CD4-positive, alpha-beta memory T cell (primary cell): ENCODE results near the gene RPS6KA5. TPM values are rescaled to one million over a fixed set of nuclear protein-coding genes. Genes with fewer than 3 reads are reported as not detected.

Experiments used
- CTCF ChIA-PET: fragments of 350-600 bp; sonication (Branson Sonifier 250); formaldehyde crosslinking; loops from one replicate; lab custom pipeline; 2021; ENCODE audit warnings: inconsistent platforms; ENCODE audit not compliant: partially characterized antibody; lab: Charles Lee
- POLR2A ChIA-PET: fragments of 350-600 bp; sonication (Branson Sonifier 250); formaldehyde crosslinking; loops from one replicate; lab custom pipeline; 2021; ENCODE audit not compliant: partially characterized antibody; lab: Charles Lee
- DNase-seq, 5 donors: peaks; one replicate each; pipeline versions ENCODE4 v3.0.0 to v3.0.0-alpha.2; 2020 to 2022; ENCODE audit warnings: mixed read lengths in 1 of 5
- H3K27ac ChIP-seq: one replicate; pipeline ENCODE4 v1.7.0; 2013; ENCODE audit warnings: low read depth, low read length
- H3K27me3 ChIP-seq: 2 replicates; pipeline ENCODE4 v1.7.0; 2013; ENCODE audit warnings: mild to moderate bottlenecking, low read length, moderate library complexity; ENCODE audit not compliant: insufficient read depth
- H3K36me3 ChIP-seq: 2 replicates; pipeline ENCODE4 v1.7.0; 2013; ENCODE audit warnings: mild to moderate bottlenecking, low read length, moderate library complexity; ENCODE audit not compliant: insufficient read depth
- H3K4me1 ChIP-seq: 2 replicates; pipeline ENCODE4 v1.7.0; 2013; ENCODE audit warnings: mild to moderate bottlenecking, low read length, moderate library complexity; ENCODE audit not compliant: insufficient read depth
- H3K4me3 ChIP-seq, 2 donors: one replicate each; pipeline ENCODE4 v1.7.0; 2013; ENCODE audit warnings: low read length in 2 of 2, mild to moderate bottlenecking in 1 of 2
- H3K9me3 ChIP-seq, 2 donors: one replicate each; pipeline ENCODE4 v1.7.0; 2013; ENCODE audit warnings: low read length in 2 of 2, control low read depth in 1 of 2; ENCODE audit not compliant: control insufficient read depth in 1 of 2
- H3K27ac Mint-ChIP-seq, 7 donors: one replicate each; pipeline ENCODE4 v1.8.0; 2020 to 2021; ENCODE audit warnings: mixed read lengths in 7 of 7, mild to moderate bottlenecking in 6 of 7, inconsistent platforms in 3 of 7, moderate library complexity in 3 of 7
- H3K27me3 Mint-ChIP-seq, 2 donors: one replicate each; pipeline ENCODE4 v1.8.0; 2020 to 2021; ENCODE audit warnings: mixed read lengths in 2 of 2
- H3K36me3 Mint-ChIP-seq, 2 donors: one replicate each; pipeline ENCODE4 v1.8.0; 2020 to 2021; ENCODE audit warnings: mixed read lengths in 2 of 2, inconsistent platforms in 1 of 2, mild to moderate bottlenecking in 1 of 2
- H3K4me1 Mint-ChIP-seq, 4 donors: one replicate each; pipeline ENCODE4 v1.8.0; 2020 to 2021; ENCODE audit warnings: mixed read lengths in 4 of 4, mild to moderate bottlenecking in 1 of 4
- H3K4me3 Mint-ChIP-seq, 8 donors: one replicate each; pipeline ENCODE4 v1.8.0; 2020 to 2021; ENCODE audit warnings: mixed read lengths in 8 of 8, mild to moderate bottlenecking in 7 of 8, moderate library complexity in 6 of 8, inconsistent platforms in 3 of 8
- H3K9me3 Mint-ChIP-seq, 8 donors: one replicate each; pipeline ENCODE4 v1.8.0; 2020 to 2021; ENCODE audit warnings: mixed read lengths in 8 of 8, mild to moderate bottlenecking in 5 of 8, inconsistent platforms in 3 of 8, moderate library complexity in 1 of 8
- intact Hi-C: fragments of 100-400 bp; cut with micrococcal nuclease; formaldehyde crosslinking; loops from one replicate; pipeline ENCODE4 v1.15.1; 2023
- polyA plus RNA-seq, 2 donors: library from polyadenylated mRNA; unstranded; fragments of 300-500 nt; fragmentation: Illumina TruSeq; gene quantifications; one replicate each; pipeline ENCODE4 v1.2.3, GENCODE V29; 2021
- total RNA-seq, 2 experiments: library from RNA; stranded (reverse); gene quantifications; one replicate each; pipeline ENCODE4 v1.2.3, GENCODE V29; 2021

The RPS6KA5 gene
- total and polyA plus RNA-seq, 4 experiments from 2014 or later, result 28.8 to 44.7 (median 36.3) TPM

GRCh38 chr14:90911121-90911520, 149.3 kb downstream of the RPS6KA5 start:
- no peak overlapping the region for H3K4me3 Mint-ChIP-seq
- ChIA-PET POLR2A (no interaction called here), CTCF (interaction anchor here (0.8 to 1.0 kb wide), 2 partner anchors 258 to 262 kb away, joined by 3 read pairs; no protein-coding TSS in a partner anchor)
- Histone ChIP-seq H3K9me3 (no peaks in the 10 kb centered on the region), H3K27ac (no peak overlapping the region), H3K27me3 (no peaks in the 10 kb centered on the region), H3K4me3 (no peak overlapping the region), H3K4me1 (no peaks in the 10 kb centered on the region), H3K36me3 (peaks cover 5% of the 10 kb centered on the region)
- intact Hi-C loops, result no loop called here
- no peaks in the 10 kb centered on the region for H3K9me3 Mint-ChIP-seq
- H3K27ac Mint-ChIP-seq, result peak overlapping the region in 3 of 7 donors; percentile 1 to 36 (median 19)
- DNase-seq, result no peak
- H3K4me1 Mint-ChIP-seq, result peaks cover 0 to 11% (median 9%) of the 10 kb centered on the region in 4 donors
- peaks cover 0 to 28% of the 10 kb centered on the region in 2 donors for H3K36me3 Mint-ChIP-seq
- no peaks in the 10 kb centered on the region for H3K27me3 Mint-ChIP-seq

GRCh38 chr14:90907178-90907577, 153.3 kb downstream of the RPS6KA5 start:
- Mint-ChIP-seq H3K27ac (peak overlapping the region in 1 of 7 donors; percentile 29), H3K27me3 (no peaks in the 10 kb centered on the region), H3K4me1 (peaks cover 0 to 9% (median 5%) of the 10 kb centered on the region in 4 donors)

GRCh38 chr14:90905531-90905930, 154.9 kb downstream of the RPS6KA5 start:
- H3K9me3 Mint-ChIP-seq, result no peaks in the 10 kb centered on the region
- peaks cover 10% of the 10 kb centered on the region for H3K36me3 ChIP-seq
- H3K4me1 Mint-ChIP-seq, result peaks cover 0 to 9% (median 3%) of the 10 kb centered on the region in 4 donors
- H3K9me3 ChIP-seq, result no peaks in the 10 kb centered on the region
- ChIA-PET CTCF (interaction anchor here (0.7 to 8.5 kb wide), 3 partner anchors 234 to 382 kb away, joined by 3 to 246 read pairs (median 5); no protein-coding TSS in a partner anchor), POLR2A (no interaction called here)
- H3K4me3 Mint-ChIP-seq, result peak overlapping the region in 1 of 8 donors; percentile 11
- no peak overlapping the region for H3K4me3 ChIP-seq
- H3K27me3 Mint-ChIP-seq, result no peaks in the 10 kb centered on the region
- peak overlapping the region in 5 of 7 donors; percentile 0 to 73 (median 11) for H3K27ac Mint-ChIP-seq
- H3K36me3 Mint-ChIP-seq, result peaks cover 9 to 30% of the 10 kb centered on the region in 2 donors
- intact Hi-C loops, result no loop called here
- no peak for DNase-seq
- no peaks in the 10 kb centered on the region for H3K27me3 ChIP-seq
- H3K4me1 ChIP-seq, result no peaks in the 10 kb centered on the region
- no peak overlapping the region for H3K27ac ChIP-seq

More at GRCh38 chr14:90907178-90907577, 153.3 kb downstream of the RPS6KA5 start:
- ChIA-PET CTCF (interaction anchor here (2.2 kb wide), 1 partner anchor 266 kb away, joined by 10 read pairs; no protein-coding TSS in a partner anchor), POLR2A (no interaction called here)
- intact Hi-C loops, result no loop called here
- no peaks in the 10 kb centered on the region for H3K4me1 ChIP-seq
- no peaks in the 10 kb centered on the region for H3K27me3 ChIP-seq
- Mint-ChIP-seq H3K9me3 (no peaks in the 10 kb centered on the region), H3K4me3 (no peak overlapping the region), H3K36me3 (peaks cover 9 to 38% of the 10 kb centered on the region in 2 donors)
- H3K9me3 ChIP-seq, result no peaks in the 10 kb centered on the region
- H3K4me3 ChIP-seq, result no peak overlapping the region
- H3K27ac ChIP-seq, result no peak overlapping the region
- H3K36me3 ChIP-seq, result peaks cover 5% of the 10 kb centered on the region
- DNase-seq, result no peak

- H3K9me3 ChIP-seq, result no peaks in the 10 kb centered on the region
- intact Hi-C loops, result loop anchor here (1.0 to 5.0 kb wide), 5 partner anchors 154 to 384 kb away; no protein-coding TSS in a partner anchor
- no peaks in the 10 kb centered on the region for H3K4me1 ChIP-seq
- no peak overlapping the region for H3K27ac ChIP-seq
- H3K27ac Mint-ChIP-seq, result peak overlapping the region in 1 of 7 donors; percentile 6
- H3K27me3 ChIP-seq, result no peaks in the 10 kb centered on the region
- no peak overlapping the region for H3K4me3 ChIP-seq
- CTCF ChIA-PET, result interaction anchor here (0.6 to 8.5 kb wide), 41 partner anchors 9 to 524 kb away, joined by 3 to 246 read pairs (median 5); partner anchors contain the start of gene DGLUCY
- peak; percentile 58 to 63 (median 61) for DNase-seq
- H3K27me3 Mint-ChIP-seq, result no peaks in the 10 kb centered on the region
- no peak overlapping the region for H3K4me3 Mint-ChIP-seq
- H3K4me1 Mint-ChIP-seq, result peaks cover 0 to 9% (median 3%) of the 10 kb centered on the region in 4 donors
- POLR2A ChIA-PET, result interaction anchor here (1.0 to 1.6 kb wide), 4 partner anchors 268 to 291 kb away, joined by 3 to 7 read pairs (median 4); no protein-coding TSS in a partner anchor
- peaks cover 19 to 38% of the 10 kb centered on the region in 2 donors for H3K36me3 Mint-ChIP-seq
- no peaks in the 10 kb centered on the region for H3K9me3 Mint-ChIP-seq
- peaks cover 21% of the 10 kb centered on the region for H3K36me3 ChIP-seq
Observed at GRCh38 chr14:90903101-90903500, 157.3 kb downstream of the RPS6KA5 start.

GRCh38 chr14:90900476-90901083, 159.9 kb downstream of the RPS6KA5 start:
- H3K4me1 ChIP-seq, result no peaks in the 10 kb centered on the region
- Mint-ChIP-seq H3K27me3 (no peaks in the 10 kb centered on the region), H3K4me3 (no peak overlapping the region), H3K27ac (peak overlapping the region in 1 of 7 donors; percentile 47), H3K4me1 (peaks cover 1 to 9% (median 2%) of the 10 kb centered on the region in 4 donors), H3K36me3 (peaks cover 25 to 55% of the 10 kb centered on the region in 2 donors), H3K9me3 (no peaks in the 10 kb centered on the region)
- no peaks in the 10 kb centered on the region for H3K27me3 ChIP-seq
- no peaks in the 10 kb centered on the region for H3K9me3 ChIP-seq
- ChIA-PET POLR2A (no interaction called here), CTCF (interaction anchor here (1.0 to 8.5 kb wide), 3 partner anchors 12 to 274 kb away, joined by 3 to 246 read pairs (median 3); no protein-coding TSS in a partner anchor)
- intact Hi-C loops, result loop anchor here (5.0 kb wide), 1 partner anchor 157 kb away; no protein-coding TSS in a partner anchor
- H3K4me3 ChIP-seq, result no peak overlapping the region
- no peak for DNase-seq
- H3K36me3 ChIP-seq, result peaks cover 41% of the 10 kb centered on the region
- H3K27ac ChIP-seq, result no peak overlapping the region

GRCh38 chr14:90897022-90897421, 163.4 kb downstream of the RPS6KA5 start:
- H3K9me3 ChIP-seq, result no peaks in the 10 kb centered on the region
- CTCF ChIA-PET, result interaction anchor here (1.7 kb wide), 2 partner anchors 276 to 389 kb away, joined by 4 read pairs; no protein-coding TSS in a partner anchor

GRCh38 chr14:90894241-90894640, 166.2 kb downstream of the RPS6KA5 start:
- Mint-ChIP-seq H3K4me1 (peaks cover 0 to 3% (median under 1%) of the 10 kb centered on the region in 4 donors), H3K9me3 (no peaks in the 10 kb centered on the region), H3K27me3 (no peaks in the 10 kb centered on the region), H3K4me3 (no peak overlapping the region), H3K36me3 (peaks cover 39 to 66% of the 10 kb centered on the region in 2 donors), H3K27ac (peak overlapping the region in 1 of 7 donors; percentile 4)
- Histone ChIP-seq H3K27ac (no peak overlapping the region), H3K27me3 (no peaks in the 10 kb centered on the region), H3K4me1 (no peaks in the 10 kb centered on the region), H3K9me3 (no peaks in the 10 kb centered on the region), H3K36me3 (peaks cover 40% of the 10 kb centered on the region), H3K4me3 (no peak overlapping the region)
- POLR2A ChIA-PET, result no interaction called here
- intact Hi-C loops, result no loop called here
- no peak for DNase-seq
- CTCF ChIA-PET, result interaction anchor here (0.7 to 2.5 kb wide), 4 partner anchors 8 to 279 kb away, joined by 3 to 10 read pairs (median 4); no protein-coding TSS in a partner anchor

More at GRCh38 chr14:90897022-90897421, 163.4 kb downstream of the RPS6KA5 start:
- POLR2A ChIA-PET, result no interaction called here
- Mint-ChIP-seq H3K36me3 (peaks cover 35 to 61% of the 10 kb centered on the region in 2 donors), H3K4me1 (peaks cover 0 to 3% (median under 1%) of the 10 kb centered on the region in 4 donors), H3K4me3 (no peak overlapping the region), H3K27me3 (no peaks in the 10 kb centered on the region), H3K9me3 (no peaks in the 10 kb centered on the region), H3K27ac (peak overlapping the region in 1 of 7 donors; percentile 59)
- Histone ChIP-seq H3K27me3 (no peaks in the 10 kb centered on the region), H3K4me3 (no peak overlapping the region), H3K4me1 (no peaks in the 10 kb centered on the region), H3K27ac (no peak overlapping the region), H3K36me3 (peaks cover 45% of the 10 kb centered on the region)
- no peak for DNase-seq
- intact Hi-C loops, result no loop called here
